GM19240 (cell line): ENCODE data around the gene KCTD10.
A peak's percentile ranks its signal among the peaks of the same experiment; 100 is the strongest.

Experiments used
- DNase-seq: peaks from one replicate; pipeline ENCODE4 v3.0.0; 2011; ENCODE audit warnings: low spot score; ENCODE audit not compliant: insufficient read length

KCTD10 gene, protein sequence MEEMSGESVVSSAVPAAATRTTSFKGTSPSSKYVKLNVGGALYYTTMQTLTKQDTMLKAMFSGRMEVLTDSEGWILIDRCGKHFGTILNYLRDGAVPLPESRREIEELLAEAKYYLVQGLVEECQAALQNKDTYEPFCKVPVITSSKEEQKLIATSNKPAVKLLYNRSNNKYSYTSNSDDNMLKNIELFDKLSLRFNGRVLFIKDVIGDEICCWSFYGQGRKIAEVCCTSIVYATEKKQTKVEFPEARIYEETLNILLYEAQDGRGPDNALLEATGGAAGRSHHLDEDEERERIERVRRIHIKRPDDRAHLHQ

DNA sequence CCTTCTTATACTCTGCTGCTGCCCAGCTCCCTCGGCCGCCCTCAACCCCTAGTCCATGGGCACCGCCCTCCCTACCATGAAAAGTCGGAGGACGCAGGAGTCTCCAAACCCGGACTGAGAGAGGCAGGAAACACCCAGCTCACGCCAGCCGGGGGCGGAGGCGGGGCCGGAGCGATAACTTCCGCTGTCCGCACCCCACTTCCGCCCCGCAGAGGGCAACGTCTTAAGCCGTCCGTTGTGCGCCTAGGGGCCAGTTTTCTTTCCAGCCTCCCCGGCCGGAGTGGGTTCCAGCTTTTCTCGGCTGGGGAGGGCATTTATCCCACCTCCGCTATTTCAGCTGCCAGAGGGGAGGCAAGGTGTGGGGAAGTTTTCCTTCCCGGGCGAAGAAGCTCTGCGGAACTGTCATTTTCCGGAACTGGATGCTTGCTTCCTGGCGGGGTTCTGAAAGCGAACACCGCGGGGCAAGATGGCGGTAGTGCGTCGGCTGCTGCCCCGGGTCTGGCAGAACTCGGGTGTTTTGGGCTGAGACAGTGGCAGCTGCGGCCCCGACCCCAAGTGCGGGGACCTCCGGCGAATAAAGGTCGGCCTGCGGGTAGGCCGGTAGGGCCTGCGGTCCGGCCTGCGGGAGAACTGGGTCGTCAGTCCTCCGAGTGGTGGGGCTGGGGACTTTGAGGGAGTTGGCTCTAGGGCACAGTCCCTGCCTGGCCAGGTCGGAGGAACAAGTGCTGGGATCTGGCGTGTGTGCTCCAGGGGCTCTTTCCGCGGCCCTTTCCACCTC is at the start of gene KCTD10, which contains the start of gene UBE3B:
Gene KCTD10 (minus strand): TSS at position 116 of the 778 bp plus-strand sequence. CDS start 38 bp downstream, at position 78.
Gene UBE3B (plus strand): TSS at position 450 of the 778 bp plus-strand sequence. CDS start 5,918 bp downstream, outside the sequence.
- peak; percentile 88 for DNase-seq

- no peak for DNase-seq
Measured at GRCh38 chr12:109525279-109525585, 48.1 kb upstream of the KCTD10 start.

- DNase-seq, result no peak
Measured at GRCh38 chr12:109524466-109525278, 47.6 kb upstream of the KCTD10 start.

GRCh38 chr12:109523504-109523903 is 46.4 kb upstream of the KCTD10 start:
- DNase-seq, result no peak

DNA sequence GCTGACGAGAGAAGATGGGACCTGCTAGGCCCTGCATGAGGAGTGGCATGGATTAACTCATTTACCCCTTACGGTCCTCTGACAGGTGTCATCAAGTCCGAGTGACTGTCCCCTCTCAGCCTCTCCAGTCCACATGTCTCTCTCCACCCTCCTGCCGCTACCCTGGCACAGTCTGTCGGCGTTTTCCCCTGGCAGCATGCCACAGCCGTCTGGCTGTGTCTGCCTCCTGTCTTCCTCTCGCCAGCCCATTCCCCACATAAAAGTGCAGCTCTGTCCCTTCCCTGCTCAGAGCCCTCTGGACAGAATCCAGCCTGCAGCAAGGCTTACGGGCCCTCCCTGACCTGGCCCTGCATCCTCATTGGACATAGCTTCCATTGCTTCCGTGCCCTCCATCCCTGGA is 46.0 kb upstream of the KCTD10 start:
- no peak for DNase-seq

GRCh38 chr12:109521831-109522230 is 44.7 kb upstream of the KCTD10 start:
- no peak for DNase-seq

DNA sequence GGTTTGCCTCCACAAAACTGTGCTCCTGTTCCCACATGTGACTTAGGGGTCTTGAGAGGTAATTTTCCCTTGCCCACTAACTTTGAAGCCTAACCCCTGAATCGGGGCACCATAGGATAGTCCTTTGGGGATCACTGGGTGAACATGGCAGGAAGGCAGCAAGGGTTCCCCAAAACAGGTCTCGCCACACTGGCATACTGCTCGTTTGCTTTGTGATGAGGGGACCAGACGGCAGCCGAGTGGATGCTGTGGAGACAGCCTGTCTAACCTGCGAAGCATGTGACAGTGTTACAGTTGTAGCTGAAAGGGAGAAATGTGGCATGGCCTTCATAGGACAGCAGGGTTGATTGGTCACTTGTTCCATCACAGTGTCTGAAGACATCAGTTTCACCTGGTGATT is 42.7 kb upstream of the KCTD10 start:
- DNase-seq, result no peak

GRCh38 chr12:109518820-109519665 is 41.9 kb upstream of the KCTD10 start:
- DNase-seq, result peak; percentile 41

- DNase-seq, result no peak
Measured at GRCh38 chr12:109517619-109518018, 40.5 kb upstream of the KCTD10 start.

DNA sequence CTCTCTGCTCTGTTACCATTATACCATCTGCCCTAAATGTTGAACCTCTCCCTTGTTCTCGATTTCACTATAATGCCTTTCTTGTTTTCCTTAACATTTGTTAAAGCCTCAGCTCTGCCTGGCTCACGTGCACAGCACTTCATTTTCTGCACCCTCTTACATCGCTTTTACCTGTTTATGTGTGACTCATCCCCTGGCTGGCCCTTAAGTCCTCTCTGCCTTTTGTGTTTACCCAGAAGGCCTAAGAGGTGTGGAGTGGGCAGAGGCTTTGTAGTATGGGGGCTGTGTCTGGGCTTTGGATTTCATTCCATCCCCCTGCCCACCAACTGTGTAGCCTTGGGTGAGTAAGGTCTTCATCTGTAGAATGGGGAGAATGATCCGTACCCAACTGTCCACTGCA is 36.9 kb upstream of the KCTD10 start:
- no peak for DNase-seq

- DNase-seq, result no peak
Measured at GRCh38 chr12:109513051-109513450, 36.0 kb upstream of the KCTD10 start.

GRCh38 chr12:109512608-109513007 is 35.5 kb upstream of the KCTD10 start:
- DNase-seq, result no peak

DNA sequence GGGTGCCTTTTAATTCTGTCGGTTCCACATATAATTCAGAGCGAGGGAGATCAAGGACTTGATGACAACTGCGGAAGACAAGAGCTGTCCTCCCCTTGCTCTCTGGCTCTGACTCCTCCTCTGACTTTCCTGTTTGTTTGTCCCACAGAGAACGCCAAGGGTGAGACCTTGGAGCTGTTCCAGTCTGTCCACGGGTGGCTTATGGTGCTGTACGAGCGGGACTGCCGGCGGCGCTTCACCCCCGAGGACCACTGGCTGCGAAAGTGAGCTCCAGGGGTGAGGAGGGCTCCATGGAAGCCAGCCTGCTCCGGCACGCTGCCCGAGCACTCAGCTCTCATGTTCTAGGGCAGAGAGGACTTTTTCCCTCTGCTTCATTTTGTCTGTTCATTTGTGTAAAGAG is 33.1 kb upstream of the KCTD10 start:
- DNase-seq, result no peak

DNA sequence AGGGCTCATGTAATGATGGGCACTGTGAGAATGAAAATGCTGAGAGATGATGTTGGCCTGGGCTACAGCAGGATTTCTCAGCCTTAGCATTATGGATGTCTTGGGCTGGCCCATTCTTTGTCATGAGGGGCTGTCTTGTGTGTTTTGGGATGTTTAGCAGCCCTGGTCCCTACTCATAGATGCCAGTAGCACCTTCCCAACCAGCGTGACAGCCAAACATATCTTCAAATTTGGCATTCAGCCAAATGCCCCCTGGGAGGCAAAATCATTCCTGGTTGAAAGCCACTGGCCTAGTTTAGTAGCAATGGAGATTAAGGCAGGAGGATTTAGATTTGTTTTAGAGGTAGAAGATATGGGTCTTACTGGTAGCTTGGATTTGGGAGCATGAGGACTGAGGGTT is 27.0 kb upstream of the KCTD10 start:
- DNase-seq, result no peak

DNA sequence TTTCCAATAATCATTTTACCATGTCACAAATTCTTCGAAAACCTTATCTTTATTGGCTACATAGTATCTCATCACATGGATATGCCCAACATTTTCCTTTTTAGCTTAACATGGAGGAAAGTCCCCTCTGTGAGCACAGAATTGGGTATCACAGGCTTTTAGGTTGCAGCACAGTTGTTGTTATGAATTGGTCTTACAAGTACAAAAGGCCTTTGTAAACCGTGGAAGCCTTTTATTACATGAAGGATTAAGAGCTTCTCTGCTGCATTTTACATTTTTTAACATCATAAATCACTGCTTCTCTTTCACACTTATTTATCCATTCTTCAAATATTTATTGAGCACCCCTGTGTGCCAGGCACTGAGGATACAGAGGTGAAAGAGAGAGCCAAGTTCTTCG is 26.5 kb upstream of the KCTD10 start:
- DNase-seq, result no peak

GRCh38 chr12:109502332-109502731 is 25.2 kb upstream of the KCTD10 start:
- no peak for DNase-seq

DNA sequence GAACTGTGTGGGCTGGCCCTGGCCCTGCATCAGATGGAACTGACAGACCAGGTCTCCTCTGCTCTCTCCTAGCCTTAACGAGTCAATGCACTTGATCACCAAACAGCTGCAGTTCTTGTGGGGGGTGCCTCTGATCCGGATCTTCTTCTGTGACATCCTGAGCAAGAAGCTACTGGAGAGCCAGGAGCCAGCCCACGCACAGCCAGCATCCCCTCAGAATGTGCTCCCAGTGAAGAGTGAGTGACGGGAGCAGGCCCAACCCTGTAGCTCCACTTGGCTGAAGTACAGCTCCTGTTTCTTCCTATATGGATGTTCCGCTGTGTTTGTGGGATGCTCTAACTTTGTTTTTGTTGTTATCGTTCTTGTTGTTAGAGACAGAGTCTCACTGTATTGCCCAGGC is 24.2 kb upstream of the KCTD10 start:
- DNase-seq, result no peak

DNA sequence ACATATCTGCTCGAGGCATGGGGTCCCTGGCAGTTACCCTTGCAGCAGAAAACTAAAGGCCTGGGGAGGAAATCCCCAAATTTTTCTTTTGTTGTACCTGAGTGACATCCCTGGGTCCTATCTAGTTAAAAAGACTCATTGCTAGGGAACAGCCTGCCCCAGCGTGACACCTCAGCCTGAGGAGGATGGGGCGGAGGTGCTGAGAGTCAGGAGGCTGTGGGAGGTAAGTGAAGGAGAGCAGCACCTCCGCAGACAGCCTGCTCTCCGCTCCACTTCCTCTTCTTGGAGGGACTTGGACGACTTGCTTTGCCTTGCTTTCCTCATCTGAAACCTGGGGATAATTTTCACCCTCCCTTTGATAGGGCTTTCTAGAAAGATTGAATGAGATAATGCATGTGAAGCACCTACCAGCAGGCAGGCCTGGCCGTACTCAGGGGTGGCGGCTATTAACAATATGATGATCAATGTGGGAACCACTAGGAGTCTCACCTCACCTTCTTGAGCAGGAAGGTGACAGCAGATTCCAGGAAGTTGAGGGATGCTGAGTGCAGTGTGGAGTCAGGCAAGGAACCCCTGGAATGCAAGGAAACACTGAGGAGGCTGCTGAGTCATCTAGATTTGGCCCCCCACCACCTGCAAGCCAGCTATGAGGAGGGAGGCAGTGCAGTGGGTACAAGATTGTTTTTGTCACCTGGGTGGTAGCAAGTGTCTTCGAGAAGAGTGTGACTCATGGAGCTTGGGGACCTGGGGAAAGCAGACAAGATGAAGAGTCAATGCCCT is 23.5 kb upstream of the KCTD10 start:
- DNase-seq, result no peak

- DNase-seq, result no peak
Measured at GRCh38 chr12:109497675-109498074, 20.6 kb upstream of the KCTD10 start.

DNA sequence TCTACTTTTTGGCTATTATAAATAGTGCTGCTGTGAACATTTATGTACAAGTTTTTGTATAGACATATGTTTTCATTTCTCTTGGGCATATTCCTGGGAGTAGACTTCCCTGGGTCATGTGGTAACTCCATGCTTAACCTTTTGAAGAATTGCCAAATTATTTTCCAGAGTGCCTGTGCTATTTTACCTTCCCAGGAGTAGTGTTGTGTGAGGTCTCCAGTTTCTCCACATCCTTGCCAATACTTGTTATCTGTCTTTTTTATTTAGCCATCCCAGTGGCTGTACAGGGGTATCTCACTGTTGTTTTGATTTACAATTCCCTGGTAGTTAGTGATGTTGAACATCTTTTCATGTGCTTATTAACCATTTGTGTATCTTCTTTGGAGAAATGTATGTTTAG is 19.2 kb upstream of the KCTD10 start:
- DNase-seq, result no peak
